Sciatic nerve (tissue), 2 donors: ENCODE data around the gene SETBP1. TPM values are rescaled to one million over a fixed set of nuclear protein-coding genes. Genes with fewer than 3 reads are reported as not detected.

Source experiments
- ATAC-seq: fragments of 200-7000 bp; cut with Tn5 transposase; one replicate; pipeline ENCODE4 v1.9.1; 2020; ENCODE audit warnings: mild to moderate bottlenecking, moderate library complexity
- DNase-seq: peaks from one replicate; pipeline ENCODE4 v3.0.0-alpha.2; 2020; ENCODE audit warnings: low spot score
- intact Hi-C: fragments of 100-400 bp; cut with DNase I; formaldehyde crosslinking; loops from one replicate; pipeline ENCODE4 v1.14.2; 2022
- total RNA-seq: library from RNA; stranded (reverse); fragmentation: NEBNext Ultra II Directional; extraction: Animal tissue kit (Norgen Biotek cat#: 25700); gene quantifications from one replicate; pipeline ENCODE4 v1.2.1, GENCODE V29; 2021
- donor health status: DM: no; HTN: no; CAD: no.
- donor health status: DM: no; HTN: no; CAD: no.

SETBP1 gene
- total RNA-seq, 1 donor from 2014 or later: 44.5 TPM

DNA sequence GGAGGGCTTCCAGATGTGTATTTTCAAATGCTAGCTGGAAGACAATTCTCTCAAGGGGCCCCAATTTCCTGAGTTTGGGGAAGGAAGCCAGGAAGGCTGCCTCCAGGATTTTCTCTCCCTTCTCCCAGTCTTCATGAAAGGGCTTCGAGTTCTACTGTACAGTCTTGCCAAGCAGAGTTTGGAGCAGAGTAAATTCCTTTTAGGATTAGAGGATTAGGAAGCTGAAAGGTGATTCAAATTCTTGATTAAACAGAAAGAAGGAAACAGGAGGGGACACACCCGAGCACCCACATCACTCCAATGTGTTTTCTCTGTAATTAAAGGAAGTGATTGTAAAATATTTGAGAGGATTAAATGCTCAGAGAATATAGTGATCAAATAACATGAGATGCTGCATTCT, 217.8 kb downstream of the SETBP1 start:
- no peak for DNase-seq
- intact Hi-C loops: no loop called here
- no peak for ATAC-seq

DNA sequence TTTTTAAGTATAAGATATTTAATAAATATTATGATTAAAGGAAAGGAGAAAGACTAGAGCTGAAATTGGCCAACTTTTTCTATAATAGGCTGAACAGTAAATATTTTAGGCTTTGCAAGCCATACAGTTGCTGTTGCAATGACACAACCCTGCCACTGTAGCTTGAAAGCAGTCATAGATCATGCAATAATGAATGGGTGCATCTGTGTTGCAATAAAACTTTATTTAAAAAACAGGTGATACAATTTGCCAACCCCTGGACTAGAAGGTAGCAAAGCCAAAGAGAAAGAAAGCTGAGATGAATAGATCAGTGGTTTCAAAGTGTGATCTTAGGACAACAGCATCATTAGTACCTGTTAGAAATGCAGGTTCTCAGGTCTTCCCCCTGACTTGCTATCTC, 219.1 kb downstream of the SETBP1 start:
- intact Hi-C loops: no loop called here
- ATAC-seq (no peak), DNase-seq (no peak)

DNA sequence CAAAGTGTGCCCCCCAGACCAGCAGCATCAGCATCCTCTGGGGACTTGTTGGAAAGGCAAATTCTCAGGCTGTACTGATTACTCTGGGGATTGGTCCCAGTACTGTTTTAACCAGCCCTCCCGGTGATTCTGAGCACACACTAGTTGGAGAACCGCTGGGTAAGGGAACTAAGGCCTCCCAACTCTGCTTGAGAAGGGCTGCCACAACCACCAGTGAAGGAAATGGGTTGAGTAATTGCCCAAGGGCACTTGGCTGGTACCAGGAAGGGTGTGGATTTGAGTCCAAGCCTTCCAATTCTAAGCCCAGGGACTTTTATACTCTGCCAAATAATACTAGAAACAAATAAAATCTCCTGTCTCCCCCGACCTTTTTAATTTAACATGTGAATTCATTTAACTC, 219.9 kb downstream of the SETBP1 start:
- intact Hi-C loops: no loop called here
- DNase-seq: no peak
- ATAC-seq: no peak

DNA sequence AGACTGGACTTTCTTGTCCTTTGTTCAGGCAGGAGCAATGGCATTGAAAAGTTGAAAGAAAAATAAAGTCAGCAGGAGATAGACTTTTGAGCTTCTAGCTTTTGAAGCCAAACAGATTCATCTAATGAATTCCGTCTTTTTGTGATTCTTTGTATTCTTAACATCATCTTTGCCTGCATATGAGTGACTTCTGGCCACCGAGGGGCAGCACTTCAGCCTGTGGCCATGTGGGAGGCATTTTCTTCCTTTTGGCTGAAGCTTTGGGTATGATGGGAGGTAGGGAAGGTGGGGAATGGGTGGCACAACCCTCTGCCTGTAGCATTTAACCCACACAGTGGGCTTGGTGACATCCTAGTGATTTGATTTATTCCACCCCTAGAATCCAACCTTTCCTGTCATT, 220.6 kb downstream of the SETBP1 start:
- no peak for DNase-seq
- intact Hi-C loops: no loop called here
- ATAC-seq: no peak

DNA sequence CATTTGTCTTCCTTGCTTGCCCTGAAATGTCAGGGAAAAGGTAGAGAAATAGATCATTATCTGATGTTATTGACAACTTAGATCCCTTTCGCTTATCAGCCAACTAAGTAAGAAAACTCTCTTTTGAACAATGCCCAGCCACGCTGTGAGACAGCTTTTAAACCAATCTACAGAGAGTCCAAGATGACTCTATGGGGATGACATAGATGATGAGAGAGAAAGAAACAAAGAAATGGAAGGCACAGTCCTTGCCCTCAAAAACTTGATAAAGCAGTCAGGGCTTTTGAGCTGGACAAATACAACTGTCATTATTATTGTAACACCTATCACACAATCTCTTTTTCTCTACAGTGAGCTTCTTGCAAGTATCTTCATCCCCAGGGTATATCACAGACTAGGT, 222.6 kb downstream of the SETBP1 start:
- intact Hi-C loops: no loop called here
- DNase-seq: no peak
- no peak for ATAC-seq

DNA sequence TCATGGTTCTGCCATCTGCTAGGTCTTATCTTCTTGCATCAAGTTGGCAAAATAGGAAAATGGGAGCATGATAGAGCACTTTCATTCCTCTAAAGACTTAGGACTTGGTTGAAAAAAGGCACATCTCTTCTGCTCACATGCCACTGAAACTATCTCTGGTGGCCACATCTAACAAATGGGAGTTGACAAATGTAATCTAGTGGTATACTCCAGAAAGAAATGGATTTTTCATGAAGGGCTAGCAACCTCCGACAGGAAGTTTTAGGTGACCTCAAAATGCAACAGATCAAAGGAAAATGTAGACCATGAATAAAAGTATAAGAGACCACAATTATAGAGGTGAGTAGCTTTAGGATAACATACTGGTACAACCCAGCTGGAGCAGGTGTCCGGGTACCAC, 224.1 kb downstream of the SETBP1 start:
- DNase-seq (no peak), ATAC-seq (no peak)
- intact Hi-C loops: no loop called here

DNA sequence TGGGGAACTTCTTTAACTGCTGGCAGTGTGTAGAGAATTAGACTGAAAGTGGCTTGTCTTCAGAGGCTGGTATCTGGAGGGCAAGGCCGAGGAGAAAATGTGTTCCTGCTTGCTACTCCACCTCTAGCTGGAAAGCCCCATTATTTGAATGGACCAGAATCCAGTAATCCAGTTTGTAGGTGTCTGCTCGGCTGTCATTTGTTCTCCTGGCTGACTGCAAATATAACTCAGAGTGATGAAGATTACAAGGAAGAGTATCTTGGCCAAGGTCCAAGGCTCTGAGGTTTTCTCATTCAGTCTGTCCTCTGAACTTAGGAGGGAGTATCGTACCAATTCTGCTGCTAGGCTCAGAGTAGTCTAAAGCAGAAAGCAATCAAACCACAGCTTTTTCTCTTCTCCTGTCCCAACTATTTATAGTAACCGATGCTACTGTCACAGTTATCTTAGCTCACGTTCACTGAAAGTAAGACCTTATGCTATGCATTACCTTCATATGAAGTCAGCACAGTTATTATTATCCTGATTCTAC, 228.6 kb downstream of the SETBP1 start:
- intact Hi-C loops: no loop called here
- ATAC-seq (peak; percentile 68), DNase-seq (no peak)

DNA sequence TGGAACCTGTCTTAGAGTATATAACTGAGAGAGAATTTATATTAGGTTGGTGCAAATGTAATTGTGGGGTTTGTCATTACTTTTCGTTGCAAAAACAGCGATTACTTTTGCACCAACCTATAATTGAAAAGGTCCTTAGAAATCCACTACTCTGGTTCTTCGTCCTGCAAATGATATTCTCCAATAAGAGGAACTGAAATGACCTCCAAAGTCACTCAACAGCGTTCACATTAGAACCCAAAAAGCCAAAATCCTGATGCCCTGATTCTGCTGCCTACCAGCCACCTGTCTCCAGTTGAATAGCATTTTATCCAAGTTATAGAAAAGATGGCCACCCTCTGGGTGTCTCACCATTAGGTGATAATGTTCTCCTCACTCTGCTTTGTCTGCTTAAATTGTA, 230.6 kb downstream of the SETBP1 start:
- no peak for DNase-seq
- intact Hi-C loops: no loop called here
- ATAC-seq: no peak

DNA sequence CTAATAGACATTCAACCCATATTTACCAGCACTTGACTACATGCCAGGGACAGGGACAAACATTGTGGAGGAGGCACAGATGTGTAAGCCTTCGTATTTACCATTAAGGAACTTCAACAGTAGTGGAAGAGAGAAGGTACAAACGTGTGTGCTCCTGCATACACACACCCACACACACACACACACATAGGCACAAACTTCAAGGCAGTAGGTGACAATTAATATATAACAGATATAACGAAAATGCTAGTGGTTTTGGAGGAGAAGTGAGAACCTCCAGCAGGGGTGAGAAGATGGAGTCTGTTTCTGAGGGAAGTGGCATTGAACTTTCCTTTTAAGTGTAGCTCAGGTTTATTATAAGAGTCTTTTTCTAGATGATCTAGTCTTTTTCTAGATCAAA, 231.1 kb downstream of the SETBP1 start:
- no peak for ATAC-seq
- intact Hi-C loops: no loop called here

DNA sequence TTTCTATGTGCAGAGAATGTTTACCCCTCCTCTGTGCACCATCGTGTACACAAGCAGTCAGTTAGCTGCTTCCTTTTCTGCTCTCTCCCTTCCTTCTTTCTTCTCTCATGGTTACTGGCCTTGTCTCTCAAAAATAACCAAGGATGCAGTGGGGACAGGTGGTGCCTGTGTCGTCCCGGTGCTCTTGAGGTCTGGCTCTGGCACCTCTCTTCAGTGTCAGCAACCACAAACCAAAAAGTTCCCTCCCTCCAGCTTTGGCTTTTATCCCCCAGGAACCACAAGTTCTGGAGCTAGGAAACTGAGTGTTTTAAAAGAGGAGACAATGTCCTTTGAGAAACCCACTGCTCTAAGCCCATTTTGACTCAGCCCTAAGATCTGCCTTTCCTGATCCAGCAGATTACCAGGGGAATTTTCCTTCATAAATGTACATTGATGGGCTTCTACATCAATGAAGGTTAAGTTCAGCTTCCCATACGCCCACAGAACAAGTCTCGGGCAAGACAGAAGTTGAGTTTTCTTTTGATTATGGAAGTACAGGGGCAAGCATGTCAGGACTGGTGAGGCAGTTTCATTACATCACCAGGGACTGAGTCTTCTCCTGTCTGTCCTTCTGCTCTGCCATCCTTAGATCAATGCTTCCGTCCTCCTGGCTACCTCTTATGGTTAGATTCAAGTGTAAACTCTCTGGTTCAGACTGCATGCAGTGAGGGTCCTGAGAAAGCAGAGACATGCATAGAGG, 232.2 kb downstream of the SETBP1 start:
- no peak for ATAC-seq
- DNase-seq: no peak
- intact Hi-C loops: no loop called here

More for the DNA sequence above, 231.1 kb downstream of the SETBP1 start:
- no peak for DNase-seq

DNA sequence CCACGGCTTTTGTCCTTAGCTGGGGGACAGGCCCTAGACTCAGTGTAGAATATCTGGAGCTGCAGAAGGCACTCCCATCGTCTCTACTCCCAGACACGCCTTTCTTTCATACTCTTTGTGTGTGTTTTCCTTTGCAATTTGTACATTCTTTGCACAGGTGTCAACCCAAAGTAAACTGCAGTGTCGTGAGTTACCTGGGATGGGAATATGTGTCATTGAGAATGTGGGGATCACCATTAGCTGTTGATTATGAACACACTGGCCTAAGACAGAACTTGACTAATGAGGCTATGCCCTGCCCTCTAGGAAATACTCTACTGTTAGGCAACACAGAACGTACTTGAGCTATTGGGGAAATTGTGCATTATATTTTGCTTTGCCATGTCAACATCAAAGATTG, 233.3 kb downstream of the SETBP1 start:
- ATAC-seq: no peak
- intact Hi-C loops: no loop called here
- DNase-seq: no peak

DNA sequence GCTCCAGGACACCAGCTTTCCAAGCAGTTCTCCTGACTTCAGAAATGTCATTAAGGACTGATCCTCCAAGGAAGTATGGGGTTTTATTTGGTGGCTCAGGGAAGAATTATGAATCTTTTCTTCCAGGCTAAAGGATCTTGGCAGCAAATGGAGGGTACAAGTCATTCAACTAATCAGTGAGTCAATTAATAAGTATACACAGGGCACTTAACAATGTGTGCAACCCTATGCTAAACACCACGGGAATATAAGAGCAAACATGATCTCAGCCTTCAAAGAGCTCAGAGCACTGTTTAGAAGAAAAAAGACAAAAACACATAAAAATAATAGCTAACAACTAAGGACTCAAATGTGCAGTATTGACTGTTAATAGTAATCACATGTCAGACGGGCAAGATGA, 234.5 kb downstream of the SETBP1 start:
- DNase-seq (no peak), ATAC-seq (no peak)
- intact Hi-C loops: no loop called here

DNA sequence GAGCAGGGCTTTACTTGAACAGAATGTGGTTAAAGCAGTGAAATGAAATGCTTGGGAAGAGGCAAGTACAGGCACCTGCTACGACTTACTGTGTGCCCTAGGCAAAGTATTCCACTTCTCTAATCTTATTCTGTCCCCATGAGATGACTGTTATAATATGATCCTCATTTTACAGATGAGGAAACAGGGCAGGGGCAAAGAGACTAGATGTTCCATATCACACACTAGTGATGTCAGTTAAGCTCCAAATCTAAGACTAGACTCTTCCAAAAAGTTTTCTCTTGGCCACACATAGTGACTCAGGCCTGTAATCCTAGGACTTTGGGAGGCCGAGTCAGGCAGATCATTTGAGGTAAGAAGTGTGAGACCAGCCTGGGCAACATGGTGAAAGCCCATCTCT, 235.0 kb downstream of the SETBP1 start:
- DNase-seq (no peak), ATAC-seq (no peak)
- intact Hi-C loops: no loop called here

DNA sequence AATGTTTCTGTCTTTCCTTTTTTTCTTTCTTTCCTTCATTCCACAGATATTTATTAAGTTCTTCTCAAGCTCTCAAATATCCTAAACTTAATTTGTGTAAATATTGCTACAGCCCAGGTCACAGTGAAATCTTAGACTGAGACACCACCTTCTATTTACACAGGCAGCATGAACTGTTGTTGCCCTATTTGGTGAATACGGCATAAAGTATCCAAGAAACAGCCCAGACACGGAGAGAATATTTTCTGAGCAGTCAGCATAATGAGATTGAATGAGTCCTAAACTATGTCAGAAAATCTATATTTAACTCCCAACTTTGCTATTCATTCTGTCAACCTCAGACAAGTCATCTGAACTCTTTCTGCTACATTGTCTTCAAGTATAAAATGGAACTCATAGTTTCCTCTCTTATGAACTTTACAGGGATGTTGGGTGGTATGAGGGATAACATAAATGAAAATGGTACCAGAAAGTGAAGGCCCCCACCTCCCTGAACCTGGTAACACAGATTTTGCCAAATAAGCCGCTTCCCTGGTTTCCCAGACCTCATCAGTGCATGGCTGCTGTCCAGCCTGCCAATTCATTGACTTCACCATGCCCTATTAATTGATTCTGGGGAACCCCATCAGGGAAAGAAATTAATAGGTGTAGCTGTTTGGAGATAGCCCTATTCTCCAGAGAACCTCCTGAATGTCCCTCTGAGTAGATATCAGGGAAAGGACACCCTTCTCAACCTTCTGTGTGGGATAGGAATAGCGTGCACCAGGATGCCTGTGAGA, 235.9 kb downstream of the SETBP1 start:
- ATAC-seq: no peak
- intact Hi-C loops: no loop called here

DNA sequence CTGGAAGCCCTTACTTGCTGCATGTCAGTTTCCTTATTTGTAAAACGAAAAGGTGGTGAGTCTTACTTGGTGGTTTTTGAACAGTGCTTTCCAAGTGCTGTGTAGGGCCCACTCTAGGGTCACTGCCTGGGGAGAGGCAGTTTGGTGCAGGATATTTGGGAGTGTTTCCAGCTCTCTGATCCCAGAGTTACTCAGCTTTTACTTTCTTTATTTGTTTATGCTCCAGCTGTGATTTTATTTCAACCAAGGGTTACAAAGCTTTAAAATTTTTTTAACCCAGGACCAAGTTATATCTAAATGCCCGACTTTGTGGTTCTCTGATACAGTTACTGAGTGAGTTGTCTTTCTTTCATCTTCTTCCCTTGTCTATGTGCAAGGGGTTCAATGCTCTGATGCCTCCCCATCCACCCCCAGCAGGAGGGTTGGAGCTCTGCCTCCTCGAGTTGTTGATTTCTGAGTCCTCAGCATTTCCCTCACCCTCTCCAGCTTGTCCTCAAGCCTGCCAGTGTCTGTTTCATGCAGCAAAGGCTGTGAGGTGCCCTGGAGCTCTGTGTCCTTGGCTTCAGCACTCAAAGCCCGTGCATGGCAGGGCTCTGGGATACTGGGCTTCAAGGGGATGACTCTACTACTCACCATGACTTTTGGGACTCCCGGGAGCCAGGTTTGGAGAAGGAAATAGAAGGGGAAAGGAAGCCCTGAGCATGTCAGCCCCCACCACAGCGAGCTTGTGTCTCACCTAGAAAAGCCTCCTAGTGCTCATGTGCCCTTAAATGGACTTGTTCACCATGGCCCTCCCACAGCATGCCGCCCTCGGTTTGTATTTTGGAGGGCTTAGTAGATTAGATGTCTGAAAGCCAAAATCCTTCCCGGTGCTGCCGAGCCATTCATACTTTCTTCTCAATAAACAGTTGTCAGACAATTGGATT, 236.8 kb downstream of the SETBP1 start:
- DNase-seq: no peak
- intact Hi-C loops: no loop called here
- peak; percentile 61 for ATAC-seq

More for the DNA sequence above, 235.9 kb downstream of the SETBP1 start:
- DNase-seq: no peak

DNA sequence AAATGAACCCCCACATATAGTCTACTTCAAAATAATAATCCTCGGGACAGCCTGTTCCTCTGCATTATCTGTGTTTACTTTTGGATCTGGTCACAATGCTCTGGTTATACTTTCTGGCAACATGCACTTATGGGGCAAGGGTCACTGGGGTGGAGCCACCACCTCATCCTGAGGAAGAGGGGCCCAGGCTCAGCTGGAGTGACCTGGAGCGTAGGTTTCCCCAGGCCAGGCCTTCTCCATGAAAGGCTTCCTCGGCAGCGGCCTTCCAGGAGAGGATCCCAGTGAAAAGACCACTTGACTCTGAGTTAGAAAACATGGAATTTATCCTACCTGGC, 237.4 kb downstream of the SETBP1 start:
- intact Hi-C loops: no loop called here
- no peak for DNase-seq
- no peak for ATAC-seq

DNA sequence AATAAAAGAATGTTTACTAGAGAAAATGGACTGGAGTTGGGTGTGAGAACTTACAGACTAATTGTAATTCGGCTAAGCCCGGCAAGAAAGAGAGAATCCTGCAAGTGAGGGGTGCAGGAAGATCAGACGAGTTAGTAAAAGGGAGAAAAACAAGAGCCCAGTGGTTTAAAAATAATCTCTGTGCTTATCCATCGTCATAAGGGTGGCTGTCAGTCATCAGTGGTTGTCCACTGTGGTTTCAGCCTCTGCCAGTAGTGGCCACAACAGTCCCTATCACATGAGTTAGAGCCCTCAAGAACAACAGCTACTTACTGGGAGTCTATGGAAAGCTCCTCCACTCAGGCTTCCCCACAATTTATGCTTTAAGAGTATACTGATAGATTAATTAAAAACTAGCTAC, 239.8 kb downstream of the SETBP1 start:
- no peak for DNase-seq
- intact Hi-C loops: loop anchor here (10.0 kb wide), 1 partner anchor 404 kb away; no protein-coding TSS in a partner anchor
- no peak for ATAC-seq

DNA sequence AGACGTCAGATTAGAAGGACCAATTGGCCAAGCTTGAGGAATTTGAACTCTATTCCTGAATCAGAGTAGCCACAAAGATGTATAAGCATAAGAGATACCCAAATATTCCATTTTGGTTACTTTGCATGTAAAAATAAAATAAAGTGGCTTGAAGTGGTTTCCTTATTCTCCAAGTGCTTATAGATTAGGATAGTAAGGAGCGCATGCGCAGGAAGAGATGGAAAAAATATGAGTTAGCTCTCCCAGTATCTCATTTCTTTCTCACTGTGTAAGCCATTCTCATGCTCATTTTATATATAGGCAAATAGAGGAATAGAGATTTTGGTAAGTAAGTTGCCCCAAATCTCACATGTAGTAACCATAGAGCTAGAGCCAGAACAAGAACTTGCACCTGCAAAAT, 241.3 kb downstream of the SETBP1 start:
- no peak for ATAC-seq
- DNase-seq: no peak
- intact Hi-C loops: loop anchor here (10.0 kb wide), 1 partner anchor 403 kb away; no protein-coding TSS in a partner anchor

DNA sequence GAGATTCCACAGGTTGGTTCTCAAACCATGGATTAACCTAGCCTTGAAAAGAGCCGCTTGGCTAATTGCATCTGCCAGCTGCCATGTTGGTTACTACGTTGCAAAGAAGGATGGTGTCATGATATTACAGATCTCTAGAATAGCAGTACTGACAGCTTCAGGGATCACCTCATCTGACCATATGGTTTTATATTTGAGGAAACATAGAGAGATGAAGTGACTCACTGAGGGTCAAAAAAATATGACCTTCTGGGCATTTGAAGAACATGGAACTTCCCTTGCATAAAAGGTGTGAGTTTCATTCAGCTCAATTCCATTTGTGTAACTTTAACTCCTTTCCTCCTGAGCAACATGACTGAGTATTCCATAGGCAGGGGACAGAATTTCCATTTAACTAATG, 242.3 kb downstream of the SETBP1 start:
- intact Hi-C loops: loop anchor here (10.0 kb wide), 1 partner anchor 402 kb away; no protein-coding TSS in a partner anchor
- ATAC-seq (no peak), DNase-seq (no peak)
